ENCODE data around the gene SMU1.

The SMU1 gene

DNA sequence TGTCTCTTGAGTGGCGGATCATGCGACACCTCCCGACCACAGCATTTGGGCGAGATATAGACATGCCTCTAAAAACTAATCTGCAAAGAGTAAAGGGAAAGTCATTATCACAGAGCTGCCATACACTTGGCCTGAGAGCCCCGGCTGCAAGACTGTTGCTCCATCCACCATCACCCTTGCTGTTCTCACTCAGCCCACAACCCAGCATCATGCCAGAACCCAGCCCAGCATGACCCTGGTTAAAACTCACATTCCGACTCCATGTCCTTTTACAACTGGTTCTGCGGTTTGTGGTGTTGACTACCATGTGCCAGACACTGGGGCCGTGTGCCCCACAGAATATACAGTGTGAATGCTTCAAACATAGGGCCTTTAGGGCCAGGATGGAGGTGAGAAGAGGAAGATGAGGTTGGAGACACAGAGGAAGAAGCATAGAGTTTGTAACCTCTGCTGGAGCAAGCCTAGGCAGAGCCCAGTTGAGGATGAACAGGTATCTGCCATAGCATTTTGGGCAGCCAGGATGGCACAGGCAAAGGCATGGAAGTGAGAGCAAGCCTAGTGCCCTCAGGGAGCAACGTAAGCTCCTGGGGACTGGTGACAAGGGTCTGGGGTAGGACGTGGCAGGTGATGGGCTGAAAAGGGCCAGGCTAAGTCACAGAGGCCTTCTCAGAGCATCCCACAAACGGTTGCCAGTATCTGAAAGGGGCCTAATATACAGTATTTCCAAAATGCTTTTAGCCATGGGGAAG, 37.5 kb upstream of the SMU1 start:
- Histone ChIP-seq H3K27ac (ENCODE audit: low read depth, low read length) (no peak overlapping the region), H3F3A (ENCODE audit: insufficient read depth) (no peaks in the 10 kb centered on the region), H3K27me3 (ENCODE audit: low read length) (no peaks in the 10 kb centered on the region), H3K79me2 (ENCODE audit: insufficient read depth, low read length) (no peaks in the 10 kb centered on the region), H3K9ac (ENCODE audit: low read length) (no peak overlapping the region), H3K9me3 (ENCODE audit: insufficient read depth, low read length) (no peaks in the 10 kb centered on the region), H4K20me1 (ENCODE audit: low read depth, low read length) (no peaks in the 10 kb centered on the region), H2AFZ (ENCODE audit: low read depth, low read length, severe bottlenecking) (no peak overlapping the region), H3K9me2 (replicated peaks; ENCODE audit: insufficient read depth, low read length) (no peaks in the 10 kb centered on the region), H3K4me3 (ENCODE audit: insufficient read depth, low read length, poor library complexity, severe bottlenecking) (no peak overlapping the region), H3K4me2 (ENCODE audit: low read depth, low read length, poor library complexity, severe bottlenecking) (no peak overlapping the region), H3K36me3 (ENCODE audit: low read length) (no peaks in the 10 kb centered on the region)
- TF ChIP-seq, protein P1, sequence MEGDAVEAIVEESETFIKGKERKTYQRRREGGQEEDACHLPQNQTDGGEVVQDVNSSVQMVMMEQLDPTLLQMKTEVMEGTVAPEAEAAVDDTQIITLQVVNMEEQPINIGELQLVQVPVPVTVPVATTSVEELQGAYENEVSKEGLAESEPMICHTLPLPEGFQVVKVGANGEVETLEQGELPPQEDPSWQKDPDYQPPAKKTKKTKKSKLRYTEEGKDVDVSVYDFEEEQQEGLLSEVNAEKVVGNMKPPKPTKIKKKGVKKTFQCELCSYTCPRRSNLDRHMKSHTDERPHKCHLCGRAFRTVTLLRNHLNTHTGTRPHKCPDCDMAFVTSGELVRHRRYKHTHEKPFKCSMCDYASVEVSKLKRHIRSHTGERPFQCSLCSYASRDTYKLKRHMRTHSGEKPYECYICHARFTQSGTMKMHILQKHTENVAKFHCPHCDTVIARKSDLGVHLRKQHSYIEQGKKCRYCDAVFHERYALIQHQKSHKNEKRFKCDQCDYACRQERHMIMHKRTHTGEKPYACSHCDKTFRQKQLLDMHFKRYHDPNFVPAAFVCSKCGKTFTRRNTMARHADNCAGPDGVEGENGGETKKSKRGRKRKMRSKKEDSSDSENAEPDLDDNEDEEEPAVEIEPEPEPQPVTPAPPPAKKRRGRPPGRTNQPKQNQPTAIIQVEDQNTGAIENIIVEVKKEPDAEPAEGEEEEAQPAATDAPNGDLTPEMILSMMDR (IDR thresholded peaks at IDR 0.05; ENCODE audit: insufficient read depth, low read length, poor library complexity, severe bottlenecking) = no peak
- TF ChIP-seq EZH2phosphoT487 (conservative IDR thresholded peaks at IDR 0.05; ENCODE audit: low read length) = no peak

DNA sequence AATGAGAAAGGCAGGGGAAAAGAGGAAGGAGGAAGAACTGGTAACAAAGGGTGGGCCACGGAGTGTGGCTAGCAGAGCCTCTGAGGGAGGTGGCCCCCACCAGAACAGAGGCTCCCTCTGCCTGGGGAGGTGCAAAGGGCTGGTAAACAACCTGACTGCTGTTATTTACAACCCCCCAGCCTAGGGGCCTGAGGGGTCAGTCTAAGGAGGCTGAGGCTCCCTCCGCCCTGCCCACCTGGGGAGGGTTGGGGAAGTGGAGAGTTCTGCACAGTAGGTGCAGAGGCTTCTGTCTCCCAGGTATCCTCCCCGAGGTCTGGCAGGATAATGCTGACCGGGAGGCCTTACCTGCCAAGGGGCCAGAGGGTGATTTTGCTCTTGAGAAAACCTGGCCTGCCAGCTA, 35.6 kb upstream of the SMU1 start:
- H3K9ac ChIP-seq (ENCODE audit: low read length) = no peak overlapping the region

DNA sequence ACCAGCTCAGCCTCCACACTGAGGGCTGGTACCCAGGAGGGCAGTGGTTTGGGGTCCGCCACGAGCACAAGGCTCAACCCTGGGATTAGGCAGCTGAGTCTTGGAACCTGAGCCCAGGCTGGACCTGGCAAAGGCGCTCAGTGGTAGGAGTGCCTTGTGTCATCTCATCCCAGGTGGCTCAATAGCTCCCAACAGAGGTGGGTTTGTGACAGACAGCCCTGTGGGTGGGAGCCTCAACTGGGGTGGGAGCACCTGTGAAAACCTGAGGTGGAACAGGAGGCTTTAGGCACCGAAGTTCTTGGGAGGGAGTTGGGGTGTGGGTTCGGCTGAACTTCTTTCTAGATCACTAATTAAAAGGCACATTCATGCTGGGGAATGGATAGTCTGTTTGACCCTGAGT, 35.2 kb upstream of the SMU1 start:
- no peak overlapping the region for H3K4me2 ChIP-seq (ENCODE audit: low read depth, low read length, poor library complexity, severe bottlenecking)
- no peaks in the 10 kb centered on the region for H3K36me3 ChIP-seq (ENCODE audit: low read length)
- no peak for TF ChIP-seq EZH2phosphoT487 (conservative IDR thresholded peaks at IDR 0.05; ENCODE audit: low read length)
- TF ChIP-seq, protein P1 (IDR thresholded peaks at IDR 0.05; ENCODE audit: insufficient read depth, low read length, poor library complexity, severe bottlenecking) = no peak
- no peaks in the 10 kb centered on the region for H3F3A ChIP-seq (ENCODE audit: insufficient read depth)
- H3K4me3 ChIP-seq (ENCODE audit: insufficient read depth, low read length, poor library complexity, severe bottlenecking) = no peak overlapping the region
- no peaks in the 10 kb centered on the region for H3K9me2 ChIP-seq (replicated peaks; ENCODE audit: insufficient read depth, low read length)
- H3K9ac ChIP-seq (ENCODE audit: low read length) = no peak overlapping the region
- no peaks in the 10 kb centered on the region for H4K20me1 ChIP-seq (ENCODE audit: low read depth, low read length)
- no peaks in the 10 kb centered on the region for H3K79me2 ChIP-seq (ENCODE audit: insufficient read depth, low read length)
- H3K27me3 ChIP-seq (ENCODE audit: low read length) = no peaks in the 10 kb centered on the region
- H2AFZ ChIP-seq (ENCODE audit: low read depth, low read length, severe bottlenecking) = no peak overlapping the region
- H3K9me3 ChIP-seq (ENCODE audit: insufficient read depth, low read length) = no peaks in the 10 kb centered on the region
- H3K27ac ChIP-seq (ENCODE audit: low read depth, low read length) = no peak overlapping the region

More for the DNA sequence above, 35.6 kb upstream of the SMU1 start:
- H3K27ac ChIP-seq (ENCODE audit: low read depth, low read length) = no peak overlapping the region
- no peak overlapping the region for H3K4me3 ChIP-seq (ENCODE audit: insufficient read depth, low read length, poor library complexity, severe bottlenecking)
- H3K4me2 ChIP-seq (ENCODE audit: low read depth, low read length, poor library complexity, severe bottlenecking) = no peak overlapping the region
- no peaks in the 10 kb centered on the region for H4K20me1 ChIP-seq (ENCODE audit: low read depth, low read length)
- H3F3A ChIP-seq (ENCODE audit: insufficient read depth) = no peaks in the 10 kb centered on the region
- no peaks in the 10 kb centered on the region for H3K27me3 ChIP-seq (ENCODE audit: low read length)
- H3K9me2 ChIP-seq (replicated peaks; ENCODE audit: insufficient read depth, low read length) = no peaks in the 10 kb centered on the region
- H2AFZ ChIP-seq (ENCODE audit: low read depth, low read length, severe bottlenecking) = no peak overlapping the region
- H3K79me2 ChIP-seq (ENCODE audit: insufficient read depth, low read length) = no peaks in the 10 kb centered on the region
- no peaks in the 10 kb centered on the region for H3K9me3 ChIP-seq (ENCODE audit: insufficient read depth, low read length)
- TF ChIP-seq, protein P1 (IDR thresholded peaks at IDR 0.05; ENCODE audit: insufficient read depth, low read length, poor library complexity, severe bottlenecking) = no peak
- TF ChIP-seq EZH2phosphoT487 (conservative IDR thresholded peaks at IDR 0.05; ENCODE audit: low read length) = no peak
- H3K36me3 ChIP-seq (ENCODE audit: low read length) = no peaks in the 10 kb centered on the region

Measured in SU-DHL-6 (cell line).